GM21529 (cell line): ENCODE measurements around the gene NAT8L.

Experiments
- ATAC-seq: cut with Tn5 transposase; IDR thresholded peaks from one replicate; pipeline ENCODE4 v1.9.1; 2021; ENCODE audit not compliant: unreplicated experiment

The NAT8L gene

GRCh38 chr4:2090642-2091041 lies 31.5 kb downstream of the NAT8L start:
- ATAC-seq = no peak

- no peak for ATAC-seq
These were observed 33.0 kb downstream of the NAT8L start for GRCh38 chr4:2091990-2092668.

GRCh38 chr4:2092669-2093053 lies 33.5 kb downstream of the NAT8L start:
- no peak for ATAC-seq

GRCh38 chr4:2093265-2093664 lies 34.1 kb downstream of the NAT8L start:
- ATAC-seq = no peak

- no peak for ATAC-seq
These were observed 35.4 kb downstream of the NAT8L start for GRCh38 chr4:2094545-2094944.

GRCh38 chr4:2095236-2096072 lies 36.3 kb downstream of the NAT8L start:
- no peak for ATAC-seq

- no peak for ATAC-seq
These were observed 37.0 kb downstream of the NAT8L start for GRCh38 chr4:2096073-2096609.

- ATAC-seq = no peak
These were observed 42.4 kb downstream of the NAT8L start for GRCh38 chr4:2101346-2102044.

- no peak for ATAC-seq
These were observed 43.1 kb downstream of the NAT8L start for GRCh38 chr4:2102045-2102883.

- no peak for ATAC-seq
These were observed 44.2 kb downstream of the NAT8L start for GRCh38 chr4:2103127-2103842.

- ATAC-seq = no peak
These were observed 44.9 kb downstream of the NAT8L start for GRCh38 chr4:2103843-2104547.

GRCh38 chr4:2104556-2105345 lies 45.6 kb downstream of the NAT8L start:
- ATAC-seq = no peak

- ATAC-seq = no peak
These were observed 46.4 kb downstream of the NAT8L start for GRCh38 chr4:2105559-2105958.

GRCh38 chr4:2116687-2117400 lies 57.7 kb downstream of the NAT8L start:
- ATAC-seq = no peak
